ENCODE results near the gene ZNF142.

DNA sequence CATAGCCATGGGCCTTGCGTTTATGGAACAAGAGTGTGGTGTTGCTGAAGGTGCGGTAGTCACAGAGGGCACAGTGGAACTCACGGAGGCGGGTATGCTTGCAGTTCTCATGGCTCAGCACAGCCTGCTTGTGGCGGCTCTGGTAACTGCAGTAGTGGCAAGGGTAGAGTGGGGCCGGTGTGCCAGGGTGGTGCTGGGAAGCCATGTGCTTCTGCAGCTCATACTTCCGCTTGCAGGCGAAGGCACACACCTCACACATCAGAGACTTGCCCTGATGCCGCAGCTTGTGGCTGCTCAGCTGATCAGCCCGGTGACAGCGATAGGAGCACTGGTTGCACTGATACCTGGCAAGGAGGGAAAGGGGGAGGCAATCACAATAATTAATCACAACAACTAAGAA lies 14.7 kb downstream of the ZNF142 start:
- TF ChIP-seq IRF2 (CRISPR knock-in tag; IDR thresholded peaks at IDR 0.05) (no peak), POLR2AphosphoS5 (IDR thresholded peaks at IDR 0.05; ENCODE audit: control insufficient read depth, insufficient read depth, low read depth, low read length) (no peak), ZNF174 (CRISPR knock-in tag; IDR thresholded peaks at IDR 0.05) (no peak)
- TF ChIP-seq, protein P1, sequence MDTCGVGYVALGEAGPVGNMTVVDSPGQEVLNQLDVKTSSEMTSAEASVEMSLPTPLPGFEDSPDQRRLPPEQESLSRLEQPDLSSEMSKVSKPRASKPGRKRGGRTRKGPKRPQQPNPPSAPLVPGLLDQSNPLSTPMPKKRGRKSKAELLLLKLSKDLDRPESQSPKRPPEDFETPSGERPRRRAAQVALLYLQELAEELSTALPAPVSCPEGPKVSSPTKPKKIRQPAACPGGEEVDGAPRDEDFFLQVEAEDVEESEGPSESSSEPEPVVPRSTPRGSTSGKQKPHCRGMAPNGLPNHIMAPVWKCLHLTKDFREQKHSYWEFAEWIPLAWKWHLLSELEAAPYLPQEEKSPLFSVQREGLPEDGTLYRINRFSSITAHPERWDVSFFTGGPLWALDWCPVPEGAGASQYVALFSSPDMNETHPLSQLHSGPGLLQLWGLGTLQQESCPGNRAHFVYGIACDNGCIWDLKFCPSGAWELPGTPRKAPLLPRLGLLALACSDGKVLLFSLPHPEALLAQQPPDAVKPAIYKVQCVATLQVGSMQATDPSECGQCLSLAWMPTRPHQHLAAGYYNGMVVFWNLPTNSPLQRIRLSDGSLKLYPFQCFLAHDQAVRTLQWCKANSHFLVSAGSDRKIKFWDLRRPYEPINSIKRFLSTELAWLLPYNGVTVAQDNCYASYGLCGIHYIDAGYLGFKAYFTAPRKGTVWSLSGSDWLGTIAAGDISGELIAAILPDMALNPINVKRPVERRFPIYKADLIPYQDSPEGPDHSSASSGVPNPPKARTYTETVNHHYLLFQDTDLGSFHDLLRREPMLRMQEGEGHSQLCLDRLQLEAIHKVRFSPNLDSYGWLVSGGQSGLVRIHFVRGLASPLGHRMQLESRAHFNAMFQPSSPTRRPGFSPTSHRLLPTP (IDR thresholded peaks at IDR 0.05; ENCODE audit: borderline replicate concordance, extremely low read depth, insufficient read length), result no peak
- TF ChIP-seq, protein P2, sequence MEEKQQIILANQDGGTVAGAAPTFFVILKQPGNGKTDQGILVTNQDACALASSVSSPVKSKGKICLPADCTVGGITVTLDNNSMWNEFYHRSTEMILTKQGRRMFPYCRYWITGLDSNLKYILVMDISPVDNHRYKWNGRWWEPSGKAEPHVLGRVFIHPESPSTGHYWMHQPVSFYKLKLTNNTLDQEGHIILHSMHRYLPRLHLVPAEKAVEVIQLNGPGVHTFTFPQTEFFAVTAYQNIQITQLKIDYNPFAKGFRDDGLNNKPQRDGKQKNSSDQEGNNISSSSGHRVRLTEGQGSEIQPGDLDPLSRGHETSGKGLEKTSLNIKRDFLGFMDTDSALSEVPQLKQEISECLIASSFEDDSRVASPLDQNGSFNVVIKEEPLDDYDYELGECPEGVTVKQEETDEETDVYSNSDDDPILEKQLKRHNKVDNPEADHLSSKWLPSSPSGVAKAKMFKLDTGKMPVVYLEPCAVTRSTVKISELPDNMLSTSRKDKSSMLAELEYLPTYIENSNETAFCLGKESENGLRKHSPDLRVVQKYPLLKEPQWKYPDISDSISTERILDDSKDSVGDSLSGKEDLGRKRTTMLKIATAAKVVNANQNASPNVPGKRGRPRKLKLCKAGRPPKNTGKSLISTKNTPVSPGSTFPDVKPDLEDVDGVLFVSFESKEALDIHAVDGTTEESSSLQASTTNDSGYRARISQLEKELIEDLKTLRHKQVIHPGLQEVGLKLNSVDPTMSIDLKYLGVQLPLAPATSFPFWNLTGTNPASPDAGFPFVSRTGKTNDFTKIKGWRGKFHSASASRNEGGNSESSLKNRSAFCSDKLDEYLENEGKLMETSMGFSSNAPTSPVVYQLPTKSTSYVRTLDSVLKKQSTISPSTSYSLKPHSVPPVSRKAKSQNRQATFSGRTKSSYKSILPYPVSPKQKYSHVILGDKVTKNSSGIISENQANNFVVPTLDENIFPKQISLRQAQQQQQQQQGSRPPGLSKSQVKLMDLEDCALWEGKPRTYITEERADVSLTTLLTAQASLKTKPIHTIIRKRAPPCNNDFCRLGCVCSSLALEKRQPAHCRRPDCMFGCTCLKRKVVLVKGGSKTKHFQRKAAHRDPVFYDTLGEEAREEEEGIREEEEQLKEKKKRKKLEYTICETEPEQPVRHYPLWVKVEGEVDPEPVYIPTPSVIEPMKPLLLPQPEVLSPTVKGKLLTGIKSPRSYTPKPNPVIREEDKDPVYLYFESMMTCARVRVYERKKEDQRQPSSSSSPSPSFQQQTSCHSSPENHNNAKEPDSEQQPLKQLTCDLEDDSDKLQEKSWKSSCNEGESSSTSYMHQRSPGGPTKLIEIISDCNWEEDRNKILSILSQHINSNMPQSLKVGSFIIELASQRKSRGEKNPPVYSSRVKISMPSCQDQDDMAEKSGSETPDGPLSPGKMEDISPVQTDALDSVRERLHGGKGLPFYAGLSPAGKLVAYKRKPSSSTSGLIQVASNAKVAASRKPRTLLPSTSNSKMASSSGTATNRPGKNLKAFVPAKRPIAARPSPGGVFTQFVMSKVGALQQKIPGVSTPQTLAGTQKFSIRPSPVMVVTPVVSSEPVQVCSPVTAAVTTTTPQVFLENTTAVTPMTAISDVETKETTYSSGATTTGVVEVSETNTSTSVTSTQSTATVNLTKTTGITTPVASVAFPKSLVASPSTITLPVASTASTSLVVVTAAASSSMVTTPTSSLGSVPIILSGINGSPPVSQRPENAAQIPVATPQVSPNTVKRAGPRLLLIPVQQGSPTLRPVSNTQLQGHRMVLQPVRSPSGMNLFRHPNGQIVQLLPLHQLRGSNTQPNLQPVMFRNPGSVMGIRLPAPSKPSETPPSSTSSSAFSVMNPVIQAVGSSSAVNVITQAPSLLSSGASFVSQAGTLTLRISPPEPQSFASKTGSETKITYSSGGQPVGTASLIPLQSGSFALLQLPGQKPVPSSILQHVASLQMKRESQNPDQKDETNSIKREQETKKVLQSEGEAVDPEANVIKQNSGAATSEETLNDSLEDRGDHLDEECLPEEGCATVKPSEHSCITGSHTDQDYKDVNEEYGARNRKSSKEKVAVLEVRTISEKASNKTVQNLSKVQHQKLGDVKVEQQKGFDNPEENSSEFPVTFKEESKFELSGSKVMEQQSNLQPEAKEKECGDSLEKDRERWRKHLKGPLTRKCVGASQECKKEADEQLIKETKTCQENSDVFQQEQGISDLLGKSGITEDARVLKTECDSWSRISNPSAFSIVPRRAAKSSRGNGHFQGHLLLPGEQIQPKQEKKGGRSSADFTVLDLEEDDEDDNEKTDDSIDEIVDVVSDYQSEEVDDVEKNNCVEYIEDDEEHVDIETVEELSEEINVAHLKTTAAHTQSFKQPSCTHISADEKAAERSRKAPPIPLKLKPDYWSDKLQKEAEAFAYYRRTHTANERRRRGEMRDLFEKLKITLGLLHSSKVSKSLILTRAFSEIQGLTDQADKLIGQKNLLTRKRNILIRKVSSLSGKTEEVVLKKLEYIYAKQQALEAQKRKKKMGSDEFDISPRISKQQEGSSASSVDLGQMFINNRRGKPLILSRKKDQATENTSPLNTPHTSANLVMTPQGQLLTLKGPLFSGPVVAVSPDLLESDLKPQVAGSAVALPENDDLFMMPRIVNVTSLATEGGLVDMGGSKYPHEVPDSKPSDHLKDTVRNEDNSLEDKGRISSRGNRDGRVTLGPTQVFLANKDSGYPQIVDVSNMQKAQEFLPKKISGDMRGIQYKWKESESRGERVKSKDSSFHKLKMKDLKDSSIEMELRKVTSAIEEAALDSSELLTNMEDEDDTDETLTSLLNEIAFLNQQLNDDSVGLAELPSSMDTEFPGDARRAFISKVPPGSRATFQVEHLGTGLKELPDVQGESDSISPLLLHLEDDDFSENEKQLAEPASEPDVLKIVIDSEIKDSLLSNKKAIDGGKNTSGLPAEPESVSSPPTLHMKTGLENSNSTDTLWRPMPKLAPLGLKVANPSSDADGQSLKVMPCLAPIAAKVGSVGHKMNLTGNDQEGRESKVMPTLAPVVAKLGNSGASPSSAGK (IDR thresholded peaks at IDR 0.05), result no peak
- TF ChIP-seq, protein P3, sequence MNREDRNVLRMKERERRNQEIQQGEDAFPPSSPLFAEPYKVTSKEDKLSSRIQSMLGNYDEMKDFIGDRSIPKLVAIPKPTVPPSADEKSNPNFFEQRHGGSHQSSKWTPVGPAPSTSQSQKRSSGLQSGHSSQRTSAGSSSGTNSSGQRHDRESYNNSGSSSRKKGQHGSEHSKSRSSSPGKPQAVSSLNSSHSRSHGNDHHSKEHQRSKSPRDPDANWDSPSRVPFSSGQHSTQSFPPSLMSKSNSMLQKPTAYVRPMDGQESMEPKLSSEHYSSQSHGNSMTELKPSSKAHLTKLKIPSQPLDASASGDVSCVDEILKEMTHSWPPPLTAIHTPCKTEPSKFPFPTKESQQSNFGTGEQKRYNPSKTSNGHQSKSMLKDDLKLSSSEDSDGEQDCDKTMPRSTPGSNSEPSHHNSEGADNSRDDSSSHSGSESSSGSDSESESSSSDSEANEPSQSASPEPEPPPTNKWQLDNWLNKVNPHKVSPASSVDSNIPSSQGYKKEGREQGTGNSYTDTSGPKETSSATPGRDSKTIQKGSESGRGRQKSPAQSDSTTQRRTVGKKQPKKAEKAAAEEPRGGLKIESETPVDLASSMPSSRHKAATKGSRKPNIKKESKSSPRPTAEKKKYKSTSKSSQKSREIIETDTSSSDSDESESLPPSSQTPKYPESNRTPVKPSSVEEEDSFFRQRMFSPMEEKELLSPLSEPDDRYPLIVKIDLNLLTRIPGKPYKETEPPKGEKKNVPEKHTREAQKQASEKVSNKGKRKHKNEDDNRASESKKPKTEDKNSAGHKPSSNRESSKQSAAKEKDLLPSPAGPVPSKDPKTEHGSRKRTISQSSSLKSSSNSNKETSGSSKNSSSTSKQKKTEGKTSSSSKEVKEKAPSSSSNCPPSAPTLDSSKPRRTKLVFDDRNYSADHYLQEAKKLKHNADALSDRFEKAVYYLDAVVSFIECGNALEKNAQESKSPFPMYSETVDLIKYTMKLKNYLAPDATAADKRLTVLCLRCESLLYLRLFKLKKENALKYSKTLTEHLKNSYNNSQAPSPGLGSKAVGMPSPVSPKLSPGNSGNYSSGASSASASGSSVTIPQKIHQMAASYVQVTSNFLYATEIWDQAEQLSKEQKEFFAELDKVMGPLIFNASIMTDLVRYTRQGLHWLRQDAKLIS (CRISPR knock-in tag; IDR thresholded peaks at IDR 0.05), result no peak
- TF ChIP-seq, protein P4, sequence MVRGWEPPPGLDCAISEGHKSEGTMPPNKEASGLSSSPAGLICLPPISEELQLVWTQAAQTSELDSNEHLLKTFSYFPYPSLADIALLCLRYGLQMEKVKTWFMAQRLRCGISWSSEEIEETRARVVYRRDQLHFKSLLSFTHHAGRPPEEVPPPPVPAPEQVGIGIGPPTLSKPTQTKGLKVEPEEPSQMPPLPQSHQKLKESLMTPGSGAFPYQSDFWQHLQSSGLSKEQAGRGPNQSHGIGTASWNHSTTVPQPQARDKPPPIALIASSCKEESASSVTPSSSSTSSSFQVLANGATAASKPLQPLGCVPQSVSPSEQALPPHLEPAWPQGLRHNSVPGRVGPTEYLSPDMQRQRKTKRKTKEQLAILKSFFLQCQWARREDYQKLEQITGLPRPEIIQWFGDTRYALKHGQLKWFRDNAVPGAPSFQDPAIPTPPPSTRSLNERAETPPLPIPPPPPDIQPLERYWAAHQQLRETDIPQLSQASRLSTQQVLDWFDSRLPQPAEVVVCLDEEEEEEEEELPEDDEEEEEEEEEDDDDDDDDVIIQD (CRISPR knock-in tag; IDR thresholded peaks at IDR 0.05), result no peak
- TF ChIP-seq, protein P5, sequence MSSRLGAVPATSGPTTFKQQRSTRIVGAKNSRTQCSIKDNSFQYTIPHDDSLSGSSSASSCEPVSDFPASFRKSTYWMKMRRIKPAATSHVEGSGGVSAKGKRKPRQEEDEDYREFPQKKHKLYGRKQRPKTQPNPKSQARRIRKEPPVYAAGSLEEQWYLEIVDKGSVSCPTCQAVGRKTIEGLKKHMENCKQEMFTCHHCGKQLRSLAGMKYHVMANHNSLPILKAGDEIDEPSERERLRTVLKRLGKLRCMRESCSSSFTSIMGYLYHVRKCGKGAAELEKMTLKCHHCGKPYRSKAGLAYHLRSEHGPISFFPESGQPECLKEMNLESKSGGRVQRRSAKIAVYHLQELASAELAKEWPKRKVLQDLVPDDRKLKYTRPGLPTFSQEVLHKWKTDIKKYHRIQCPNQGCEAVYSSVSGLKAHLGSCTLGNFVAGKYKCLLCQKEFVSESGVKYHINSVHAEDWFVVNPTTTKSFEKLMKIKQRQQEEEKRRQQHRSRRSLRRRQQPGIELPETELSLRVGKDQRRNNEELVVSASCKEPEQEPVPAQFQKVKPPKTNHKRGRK (tag; IDR thresholded peaks at IDR 0.05), result no peak

Measured in K562 (cell line).